Kidney capillary endothelial cell (primary cell): ENCODE measurements around the gene KIF21A.

Source experiments
- DNase-seq: peaks from one replicate; pipeline ENCODE4 v3.0.0-alpha.2; 2018; ENCODE audit warnings: low spot score

KIF21A gene

GRCh38 chr12:39386335-39386734 lies 56.6 kb downstream of the KIF21A start:
- DNase-seq, result no peak

DNA sequence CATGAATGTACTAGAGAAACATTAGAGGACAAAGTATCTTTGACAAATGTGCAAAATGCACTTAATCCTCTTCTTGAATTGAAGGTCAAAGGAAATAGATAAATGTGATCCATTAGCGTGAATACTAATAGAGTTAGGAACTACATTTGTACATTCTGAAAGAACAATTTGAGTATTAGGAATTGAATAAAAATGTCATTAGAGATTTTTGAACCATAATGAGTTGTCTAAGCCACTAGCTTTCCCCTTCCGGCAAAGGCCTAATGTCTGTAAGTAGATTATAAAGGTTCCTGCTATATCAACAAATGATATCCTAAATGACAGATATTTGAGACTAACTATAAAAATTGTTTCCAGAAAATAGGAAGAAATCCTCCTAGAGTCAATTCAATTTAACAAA lies 59.8 kb downstream of the KIF21A start:
- no peak for DNase-seq

DNA sequence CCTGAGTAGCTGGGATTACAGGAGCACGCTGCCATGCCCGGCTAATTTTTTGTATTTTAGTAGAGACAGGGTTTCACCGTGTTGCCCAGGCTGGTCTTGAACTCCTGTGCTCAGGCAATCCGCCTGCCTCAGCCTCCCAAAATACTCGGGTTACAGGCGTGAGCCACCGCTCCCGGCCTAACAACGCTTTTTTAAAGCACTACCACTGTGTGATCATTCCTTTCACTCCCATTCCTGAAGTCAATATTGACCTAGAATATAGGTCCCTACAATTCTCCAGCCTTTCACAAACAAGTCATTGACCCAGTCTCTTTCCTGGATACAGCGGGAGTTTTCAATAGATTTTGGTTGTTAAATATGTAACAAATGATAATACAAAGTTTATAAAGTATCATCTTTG lies 62.8 kb downstream of the KIF21A start:
- DNase-seq, result no peak

GRCh38 chr12:39378341-39378740 lies 64.6 kb downstream of the KIF21A start:
- DNase-seq, result no peak

DNA sequence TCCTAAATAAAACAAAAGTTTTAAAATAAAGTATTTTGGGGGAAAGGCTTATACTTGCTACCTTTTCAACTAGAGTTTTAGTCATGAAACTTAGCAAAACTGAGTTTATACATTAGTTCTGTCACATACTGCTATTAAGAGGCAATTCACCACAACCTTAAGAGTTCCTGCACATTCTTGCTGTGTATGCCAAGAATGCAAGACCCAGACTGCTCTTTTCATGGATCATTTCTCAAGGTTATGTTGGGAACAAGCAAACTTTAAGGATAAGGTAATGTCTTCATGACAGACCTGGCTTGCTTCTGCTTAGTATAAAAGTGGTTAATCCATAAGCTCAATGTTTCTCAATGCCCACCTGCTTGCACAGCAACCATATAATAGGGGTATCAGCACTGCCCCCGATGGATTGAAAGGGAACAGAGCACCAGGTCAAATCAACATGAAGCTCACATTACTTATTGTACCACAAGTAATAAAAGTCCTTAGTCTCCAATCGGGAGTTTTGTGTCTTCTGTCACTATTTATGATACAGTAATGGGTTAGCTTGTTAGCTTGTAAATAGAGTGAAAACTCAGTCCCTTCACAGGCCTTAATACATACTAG lies 67.6 kb downstream of the KIF21A start:
- DNase-seq, result no peak

GRCh38 chr12:39372929-39373328 lies 70.0 kb downstream of the KIF21A start:
- DNase-seq, result no peak

- DNase-seq, result no peak
These were observed 70.6 kb downstream of the KIF21A start for GRCh38 chr12:39372204-39372925.

DNA sequence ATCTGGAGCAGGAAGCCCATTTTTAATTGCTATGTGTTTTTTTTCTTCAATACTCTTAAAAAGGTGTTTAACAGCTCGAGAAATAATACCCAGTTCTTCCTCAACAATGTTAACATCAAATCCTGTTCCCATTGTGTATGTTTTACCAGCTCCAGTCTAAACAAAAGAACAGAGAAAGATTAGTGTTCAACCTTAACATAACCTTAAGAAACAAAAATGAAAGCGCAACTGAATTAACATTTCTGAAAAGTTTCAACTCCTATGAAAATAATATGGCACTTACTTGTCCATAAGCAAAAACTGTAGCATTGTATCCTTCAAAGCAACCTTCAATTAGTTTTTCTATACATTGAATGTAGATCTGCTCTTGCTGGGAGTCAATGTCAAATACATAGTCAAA lies 73.2 kb downstream of the KIF21A start:
- DNase-seq, result no peak

GRCh38 chr12:39368891-39369290 lies 74.0 kb downstream of the KIF21A start:
- no peak for DNase-seq

DNA sequence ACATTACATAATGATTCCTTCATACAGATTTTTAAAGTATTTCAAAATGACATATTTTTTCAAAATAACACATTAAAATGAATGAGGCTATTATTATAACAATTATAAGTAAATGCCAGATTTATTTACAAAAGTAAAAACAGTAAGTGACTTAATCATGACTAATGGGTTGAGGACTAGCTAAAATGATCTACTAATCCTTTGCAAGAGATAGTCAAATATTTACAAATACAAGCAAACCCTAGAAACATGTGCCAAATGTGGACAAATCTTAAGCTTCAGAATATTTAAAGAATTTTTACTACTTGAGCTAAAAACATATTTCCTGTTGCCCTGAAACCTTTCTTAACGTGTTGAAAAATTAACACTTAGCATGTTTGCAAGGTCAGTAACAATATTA lies 74.8 kb downstream of the KIF21A start:
- DNase-seq, result no peak

DNA sequence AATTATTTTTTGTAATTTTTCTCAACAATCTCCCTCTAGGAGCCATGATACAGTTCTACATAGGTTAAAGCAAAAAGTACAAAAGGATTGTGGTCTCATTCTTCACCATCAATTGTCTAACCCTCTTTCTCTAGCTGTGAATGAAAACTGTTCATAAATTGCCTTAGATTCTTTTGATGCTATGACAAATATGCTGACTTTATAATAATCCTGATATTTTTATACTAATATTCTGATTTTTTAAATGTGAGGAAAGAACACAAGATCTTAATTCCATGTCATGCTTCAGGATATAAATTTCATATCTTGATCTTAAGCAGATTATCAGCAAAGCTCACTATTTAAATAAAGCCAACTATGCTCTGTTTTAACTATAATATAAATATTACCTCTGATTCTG lies 75.4 kb downstream of the KIF21A start:
- DNase-seq, result no peak

DNA sequence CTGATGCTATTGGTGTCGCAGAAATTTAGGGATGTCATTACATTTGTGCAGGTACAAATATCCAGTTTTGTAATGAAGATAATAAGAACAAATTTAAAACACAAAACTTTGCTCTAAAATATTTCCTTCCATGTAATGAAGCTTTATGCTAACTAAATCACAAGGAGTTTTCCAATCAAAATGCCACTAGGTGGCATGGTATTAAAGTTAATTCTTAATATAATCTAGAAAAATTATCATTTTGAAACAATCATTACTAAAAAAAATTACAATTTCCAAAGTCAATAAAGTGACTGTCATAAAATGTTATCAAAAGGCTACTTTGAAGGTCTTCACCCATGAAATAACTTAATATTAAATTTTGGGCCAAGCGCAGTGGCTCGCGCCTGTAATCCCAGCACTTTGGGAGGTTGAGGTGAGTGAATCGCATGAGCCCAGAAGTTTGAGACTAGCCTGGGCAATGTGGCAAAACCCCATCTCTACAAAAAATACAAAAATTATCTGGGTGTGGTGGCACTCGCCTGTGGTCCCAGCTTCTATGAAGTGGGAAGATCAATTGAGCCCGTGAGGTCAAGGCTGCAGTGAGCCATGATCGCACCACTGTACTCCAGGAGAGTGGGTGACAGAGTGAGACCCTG lies 77.4 kb downstream of the KIF21A start:
- DNase-seq, result no peak

DNA sequence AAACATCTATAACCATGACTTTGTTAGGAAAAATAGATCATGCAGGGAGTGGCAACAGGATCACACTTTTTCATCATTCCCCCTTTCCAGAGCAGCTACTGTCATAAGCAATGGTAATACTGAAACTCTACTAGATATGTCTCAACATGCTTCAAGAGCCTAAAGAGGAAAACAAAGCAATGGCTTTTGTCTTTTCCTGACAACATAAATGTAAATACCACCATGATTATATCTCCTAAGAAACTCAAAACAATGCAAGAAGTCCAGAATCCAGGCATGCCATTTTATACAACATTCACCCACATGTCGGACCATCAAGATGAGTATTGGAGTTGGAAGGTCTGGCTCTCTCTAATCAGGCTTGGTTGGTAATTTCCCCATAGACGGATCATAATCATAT lies 78.7 kb downstream of the KIF21A start:
- no peak for DNase-seq

DNA sequence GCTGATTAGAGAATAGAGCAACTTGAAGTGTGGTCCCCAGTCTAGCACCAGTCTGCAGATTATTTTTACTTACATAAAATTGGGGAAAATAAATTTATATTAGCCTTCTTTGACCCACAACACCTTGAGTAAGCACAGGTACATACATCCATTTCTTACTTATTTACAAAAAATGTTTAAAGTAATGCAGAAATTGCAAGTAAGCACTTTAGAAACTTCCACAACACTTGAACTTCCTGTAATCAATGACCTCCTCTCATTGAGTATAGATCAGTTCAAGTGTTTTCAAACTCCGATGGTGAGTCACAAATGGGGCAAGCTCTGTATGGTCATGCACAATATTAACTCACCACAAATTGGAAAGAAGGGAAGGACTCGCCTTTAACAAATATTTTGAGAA lies 83.3 kb downstream of the KIF21A start:
- DNase-seq, result no peak

GRCh38 chr12:39357041-39357440 lies 85.9 kb downstream of the KIF21A start:
- DNase-seq, result no peak

GRCh38 chr12:39355841-39356240 lies 87.1 kb downstream of the KIF21A start:
- DNase-seq, result no peak

- no peak for DNase-seq
These were observed 88.0 kb downstream of the KIF21A start for GRCh38 chr12:39354955-39355354.

GRCh38 chr12:39352471-39353017 lies 90.4 kb downstream of the KIF21A start:
- no peak for DNase-seq

DNA sequence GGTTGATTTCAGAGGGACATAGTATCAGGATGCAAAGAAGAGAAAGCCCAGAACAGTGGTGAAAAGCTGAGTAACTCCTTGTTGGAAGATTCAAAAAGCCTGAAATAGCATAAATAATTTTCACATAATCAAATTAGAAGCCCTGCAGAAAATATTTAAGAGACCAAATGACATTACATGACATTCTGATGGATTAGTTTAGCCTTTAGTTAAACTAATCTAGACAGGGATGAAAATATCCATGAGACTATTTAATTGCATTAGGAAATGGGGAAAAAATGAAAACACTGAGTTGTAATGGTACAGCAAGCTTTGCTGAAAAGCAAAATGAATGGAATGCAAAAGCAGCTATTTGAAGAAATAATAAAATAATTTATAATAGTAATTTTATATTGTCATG lies 91.8 kb downstream of the KIF21A start:
- DNase-seq, result no peak

GRCh38 chr12:39348941-39349626 lies 93.8 kb downstream of the KIF21A start:
- no peak for DNase-seq

DNA sequence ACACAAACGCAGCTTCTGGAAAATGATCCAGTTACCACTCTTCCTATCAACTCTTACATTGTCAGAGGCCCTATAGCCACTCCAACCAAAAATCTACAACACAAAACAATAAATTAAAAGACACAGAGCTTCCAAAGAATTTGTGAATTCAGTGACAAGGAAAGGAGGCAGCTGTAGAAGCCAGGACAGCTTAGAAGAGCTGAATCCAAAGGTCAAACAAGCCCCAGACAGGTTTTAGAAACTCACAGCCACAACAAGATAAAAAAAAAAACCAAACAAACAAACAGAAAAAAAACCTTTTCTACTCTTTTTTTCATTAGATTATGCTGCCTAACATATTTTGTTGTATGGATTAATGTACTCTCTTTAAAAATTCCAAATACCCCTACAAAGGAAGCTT lies 94.4 kb downstream of the KIF21A start:
- no peak for DNase-seq

- DNase-seq, result no peak
These were observed 98.0 kb downstream of the KIF21A start for GRCh38 chr12:39344926-39345325.

DNA sequence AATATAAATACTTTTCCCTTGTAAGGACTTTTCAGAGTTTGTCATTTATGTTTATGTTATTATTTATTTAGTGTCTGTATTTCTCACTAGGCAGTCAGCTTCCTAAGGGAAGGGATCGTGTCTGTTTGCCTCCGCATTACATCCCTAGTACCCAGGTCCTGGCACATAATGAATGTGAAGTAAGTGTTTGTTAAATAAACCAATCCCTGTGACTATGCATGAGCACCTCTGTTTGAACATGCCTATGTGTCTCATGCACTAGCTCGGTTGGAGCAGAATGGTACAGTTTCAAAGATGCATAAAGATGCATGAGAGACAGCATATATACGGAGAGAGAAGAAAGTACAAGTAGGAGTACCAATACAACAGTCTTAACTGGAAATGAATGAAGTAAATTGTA lies 99.3 kb downstream of the KIF21A start:
- no peak for DNase-seq
